ENCODE data around the gene ZNF813. TPM values are rescaled to one million over a fixed set of nuclear protein-coding genes. Genes with fewer than 3 reads are reported as not detected.
"Not testable (repeated sequence)": the region's sequence is repeated elsewhere in the genome, so short reads cannot be mapped to it uniquely, and the experiment has no call there.

ZNF813 gene
- total and polyA plus RNA-seq, 3 donors from 2014 or later: 2.0 to 4.8 (median 4.6) TPM

DNA sequence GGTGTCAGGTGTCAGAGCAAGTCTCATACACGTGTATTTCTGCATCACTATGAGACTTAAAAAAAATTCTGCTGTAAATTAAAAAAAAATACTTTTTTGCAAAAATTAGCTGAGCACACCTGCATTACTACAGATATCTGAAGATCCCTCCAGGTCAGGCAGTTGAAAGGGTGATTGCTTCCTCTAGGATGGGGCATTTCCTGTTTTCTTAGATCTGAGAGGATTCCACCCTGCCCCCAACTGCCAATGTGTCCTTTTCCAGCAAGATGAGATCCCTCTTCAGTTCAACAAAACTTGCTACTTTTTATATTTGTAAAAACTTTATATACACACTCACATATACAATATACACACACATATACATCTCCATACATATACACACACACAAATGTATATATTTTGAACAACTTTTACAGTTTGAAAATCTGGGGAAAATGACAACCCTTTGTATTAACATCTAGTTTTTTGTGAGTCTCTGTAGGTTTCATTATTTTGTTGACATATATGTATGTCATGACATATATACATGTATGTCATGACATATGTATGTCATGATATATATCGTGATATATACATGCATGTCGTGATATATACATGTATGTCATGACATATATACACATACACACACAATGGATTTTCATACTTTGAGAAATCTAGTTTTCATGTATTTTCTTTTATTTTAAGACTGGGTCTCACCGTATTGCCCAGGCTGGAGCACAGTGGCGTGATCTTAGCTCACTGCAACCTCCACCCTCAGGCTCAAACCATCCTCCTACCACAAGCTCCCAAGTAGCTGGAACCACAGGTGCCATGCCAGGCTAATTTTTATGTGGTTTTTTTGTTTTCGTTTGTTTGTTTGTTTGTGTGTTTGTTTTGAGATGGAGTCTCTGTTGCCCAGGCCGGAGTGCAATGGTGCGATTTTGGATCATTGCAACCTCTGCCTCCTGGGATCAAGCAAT lies 17.8 kb downstream of the ZNF813 start:
- H3K9me3 ChIP-seq: no peaks in the 10 kb centered on the region
- no peak for DNase-seq

DNA sequence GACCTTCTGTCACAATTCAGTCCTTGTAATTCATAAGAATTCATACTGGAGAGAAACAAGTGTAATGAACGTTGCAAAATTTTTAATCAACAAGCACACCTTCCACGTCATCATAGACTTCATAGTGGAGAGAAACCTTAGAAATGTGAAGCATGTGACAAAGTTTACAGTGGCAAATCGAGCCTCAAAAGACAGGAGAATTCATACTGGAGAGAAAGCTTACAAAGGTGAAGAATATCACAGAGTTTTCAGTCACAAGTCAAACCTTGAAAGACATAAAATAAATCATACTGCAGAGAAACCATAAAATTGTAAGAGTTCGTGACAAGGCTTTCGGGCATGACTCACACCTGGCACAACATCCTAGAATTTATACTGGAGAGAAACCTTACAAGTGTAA lies 24.6 kb downstream of the ZNF813 start:
- 95 to 96% methylated on average over 5 of the region's 5 CpGs for WGBS, 2 donors
- Histone ChIP-seq H3K4me1 (no peaks in the 10 kb centered on the region), H3K4me3 (no peak overlapping the region), H3K36me3 (ENCODE audit: low read depth, missing control alignments) (no peaks in the 10 kb centered on the region), H3K27ac (no peak overlapping the region), H3K27me3 (no peaks in the 10 kb centered on the region), H3K9me3 (no peaks in the 10 kb centered on the region)
- TF ChIP-seq, protein P1, sequence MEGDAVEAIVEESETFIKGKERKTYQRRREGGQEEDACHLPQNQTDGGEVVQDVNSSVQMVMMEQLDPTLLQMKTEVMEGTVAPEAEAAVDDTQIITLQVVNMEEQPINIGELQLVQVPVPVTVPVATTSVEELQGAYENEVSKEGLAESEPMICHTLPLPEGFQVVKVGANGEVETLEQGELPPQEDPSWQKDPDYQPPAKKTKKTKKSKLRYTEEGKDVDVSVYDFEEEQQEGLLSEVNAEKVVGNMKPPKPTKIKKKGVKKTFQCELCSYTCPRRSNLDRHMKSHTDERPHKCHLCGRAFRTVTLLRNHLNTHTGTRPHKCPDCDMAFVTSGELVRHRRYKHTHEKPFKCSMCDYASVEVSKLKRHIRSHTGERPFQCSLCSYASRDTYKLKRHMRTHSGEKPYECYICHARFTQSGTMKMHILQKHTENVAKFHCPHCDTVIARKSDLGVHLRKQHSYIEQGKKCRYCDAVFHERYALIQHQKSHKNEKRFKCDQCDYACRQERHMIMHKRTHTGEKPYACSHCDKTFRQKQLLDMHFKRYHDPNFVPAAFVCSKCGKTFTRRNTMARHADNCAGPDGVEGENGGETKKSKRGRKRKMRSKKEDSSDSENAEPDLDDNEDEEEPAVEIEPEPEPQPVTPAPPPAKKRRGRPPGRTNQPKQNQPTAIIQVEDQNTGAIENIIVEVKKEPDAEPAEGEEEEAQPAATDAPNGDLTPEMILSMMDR (IDR thresholded peaks at IDR 0.05): no peak
- no peak for TF ChIP-seq POLR2A (IDR thresholded peaks at IDR 0.05)
- no peak for DNase-seq
- intact Hi-C loops (cut with DNase I; ENCODE audit: low total_unique reads): no loop called here

More for the DNA sequence above, 17.8 kb downstream of the ZNF813 start:
- no peaks in the 10 kb centered on the region for H3K27me3 ChIP-seq
- no peaks in the 10 kb centered on the region for H3K4me1 ChIP-seq
- no peak overlapping the region for H3K4me3 ChIP-seq
- 77 to 93% methylated on average over 8 of the region's 8 CpGs for WGBS, 2 donors
- no peak overlapping the region for H3K27ac ChIP-seq
- TF ChIP-seq, protein P1 (IDR thresholded peaks at IDR 0.05): no peak
- no peak for TF ChIP-seq POLR2A (IDR thresholded peaks at IDR 0.05)
- H3K36me3 ChIP-seq (ENCODE audit: low read depth, missing control alignments): no peaks in the 10 kb centered on the region
- intact Hi-C loops (cut with DNase I; ENCODE audit: low total_unique reads): no loop called here

- H3K4me1 ChIP-seq; H3K36me3 ChIP-seq (ENCODE audit: low read depth, missing control alignments); intact Hi-C loops (cut with DNase I; ENCODE audit: low total_unique reads); H3K27ac ChIP-seq; DNase-seq; H3K27me3 ChIP-seq; H3K4me3 ChIP-seq; H3K9me3 ChIP-seq: not testable (repeated sequence)
- WGBS, 2 donors: 68 to 69% methylated on average over 10 to 11 of the region's 11 CpGs
Observed at GRCh38 chr19:53497311-53498023, 29.9 kb downstream of the ZNF813 start.

DNA sequence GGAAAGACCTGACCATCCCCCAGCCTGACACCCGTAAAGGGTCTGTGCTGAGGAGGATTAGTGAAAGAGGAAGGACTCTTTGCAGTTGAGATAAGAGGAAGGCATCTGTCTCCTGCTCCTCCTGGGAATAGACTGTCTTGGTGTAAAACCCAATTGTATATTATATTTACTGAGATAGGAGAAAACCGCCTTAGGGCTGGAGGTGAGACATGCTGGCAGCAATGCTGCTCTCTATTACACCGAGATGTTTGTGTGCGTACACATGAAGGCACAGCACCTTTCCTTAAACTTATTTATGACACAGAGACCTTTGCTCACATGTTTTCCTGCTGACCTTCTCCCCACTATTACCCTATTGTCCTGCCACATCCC lies 30.5 kb downstream of the ZNF813 start:
- H3K9me3 ChIP-seq; H3K4me1 ChIP-seq; H3K27me3 ChIP-seq; H3K27ac ChIP-seq; intact Hi-C loops (cut with DNase I; ENCODE audit: low total_unique reads); DNase-seq; H3K4me3 ChIP-seq; H3K36me3 ChIP-seq (ENCODE audit: low read depth, missing control alignments): not testable (repeated sequence)
- WGBS, 2 donors: 54 to 67% methylated on average over 4 of the region's 4 CpGs

GRCh38 chr19:53503151-53503550 lies 35.6 kb downstream of the ZNF813 start:
- H3K36me3 ChIP-seq (ENCODE audit: low read depth, missing control alignments); intact Hi-C loops (cut with DNase I; ENCODE audit: low total_unique reads); H3K9me3 ChIP-seq; H3K27ac ChIP-seq; DNase-seq; H3K4me1 ChIP-seq; H3K27me3 ChIP-seq; H3K4me3 ChIP-seq: not testable (repeated sequence)
- WGBS, 2 donors: 25 to 28% methylated on average over 7 of the region's 7 CpGs

GRCh38 chr19:53503671-53504364 lies 36.3 kb downstream of the ZNF813 start:
- peak overlapping the region in 1 of 2 donors; percentile 44 for H3K27ac ChIP-seq
- TF ChIP-seq, protein P1 (IDR thresholded peaks at IDR 0.05): peak in 1 of 3 experiments; percentile 28
- peak; percentile 52 for DNase-seq
- H3K36me3 ChIP-seq (ENCODE audit: low read depth, missing control alignments); H3K27me3 ChIP-seq; H3K9me3 ChIP-seq; H3K4me3 ChIP-seq; intact Hi-C loops (cut with DNase I; ENCODE audit: low total_unique reads); H3K4me1 ChIP-seq: not testable (repeated sequence)
- 9% methylated on average over 9 of the region's 14 CpGs; no CpG with 5 or more reads in 1 of the 2 donors for WGBS, 2 donors

Measured in testis (tissue), 3 donors.